ENCODE results near the gene USP20. TPM values are rescaled to one million over a fixed set of nuclear protein-coding genes. Genes with fewer than 3 reads are reported as not detected.

The USP20 gene
- total and polyA plus RNA-seq, 2 donors from 2014 or later = 22.8 to 28.8 TPM

DNA sequence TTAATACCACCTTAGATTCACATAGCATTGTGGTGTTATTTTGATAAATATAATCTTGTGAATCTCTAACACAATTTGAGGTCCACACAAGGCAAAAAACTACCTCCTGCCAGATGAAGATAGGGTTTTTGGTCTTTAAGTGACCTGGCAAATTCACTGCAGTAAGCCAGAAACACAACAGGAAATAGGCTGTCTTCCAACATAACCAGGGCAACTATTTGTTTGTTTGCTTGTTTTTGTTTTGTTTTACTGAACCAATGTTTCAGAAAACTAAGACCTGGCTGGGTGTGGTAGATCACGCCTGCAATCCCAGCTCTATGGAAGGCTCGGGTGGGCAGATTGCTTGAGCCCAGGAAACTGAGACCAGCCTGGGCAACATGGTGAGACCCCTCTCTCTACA lies 95.5 kb downstream of the USP20 start:
- TF ChIP-seq, protein P1, sequence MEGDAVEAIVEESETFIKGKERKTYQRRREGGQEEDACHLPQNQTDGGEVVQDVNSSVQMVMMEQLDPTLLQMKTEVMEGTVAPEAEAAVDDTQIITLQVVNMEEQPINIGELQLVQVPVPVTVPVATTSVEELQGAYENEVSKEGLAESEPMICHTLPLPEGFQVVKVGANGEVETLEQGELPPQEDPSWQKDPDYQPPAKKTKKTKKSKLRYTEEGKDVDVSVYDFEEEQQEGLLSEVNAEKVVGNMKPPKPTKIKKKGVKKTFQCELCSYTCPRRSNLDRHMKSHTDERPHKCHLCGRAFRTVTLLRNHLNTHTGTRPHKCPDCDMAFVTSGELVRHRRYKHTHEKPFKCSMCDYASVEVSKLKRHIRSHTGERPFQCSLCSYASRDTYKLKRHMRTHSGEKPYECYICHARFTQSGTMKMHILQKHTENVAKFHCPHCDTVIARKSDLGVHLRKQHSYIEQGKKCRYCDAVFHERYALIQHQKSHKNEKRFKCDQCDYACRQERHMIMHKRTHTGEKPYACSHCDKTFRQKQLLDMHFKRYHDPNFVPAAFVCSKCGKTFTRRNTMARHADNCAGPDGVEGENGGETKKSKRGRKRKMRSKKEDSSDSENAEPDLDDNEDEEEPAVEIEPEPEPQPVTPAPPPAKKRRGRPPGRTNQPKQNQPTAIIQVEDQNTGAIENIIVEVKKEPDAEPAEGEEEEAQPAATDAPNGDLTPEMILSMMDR (IDR thresholded peaks at IDR 0.05; ENCODE audit: borderline replicate concordance, extremely low read depth, insufficient read depth) = no peak
- Histone ChIP-seq H3K4me1 (ENCODE audit: control insufficient read depth in 2 of 3, insufficient read depth in 2 of 3, low read depth in 1 of 3, low read length in 3 of 3) (peaks cover 3 to 6% (median 5%) of the 10 kb centered on the region in 3 donors), H3K27me3 (ENCODE audit: control insufficient read depth, insufficient read depth, low read length) (no peaks in the 10 kb centered on the region), H3K27ac (ENCODE audit: low read depth in 2 of 2, low read length in 2 of 2) (no peak overlapping the region), H3K4me3 (ENCODE audit: low read length in 3 of 3) (no peak overlapping the region), H3K9ac (ENCODE audit: low read length in 3 of 3) (no peak overlapping the region), H3K36me3 (ENCODE audit: control insufficient read depth in 2 of 3, insufficient read depth in 3 of 3, low read length in 3 of 3) (peaks cover 2 to 9% (median 4%) of the 10 kb centered on the region in 3 donors), H3K9me3 (ENCODE audit: control insufficient read depth in 2 of 3, insufficient read depth in 1 of 3, low read length in 3 of 3) (no peaks in the 10 kb centered on the region)
- intact Hi-C loops (cut with DNase I) = no loop called here
- DNase-seq = peak in 1 of 5 donors; percentile 57
- FAIRE-seq = no peak

Small RNAs within 50 kb of the gene (microRNA-seq; reads per million reads assigned to microRNA genes)
- gene MIR6855 = not detected

Other genes starting within 250 kb of the USP20 start
- 1.1 TPM for gene C9orf50, start 214.4 kb upstream of the USP20 start, total RNA-seq
- gene C9orf50, start 214.4 kb upstream of the USP20 start, polyA plus RNA-seq (ENCODE audit: insufficient read depth, low read depth, low replicate concordance) = 2.8 TPM
- gene NTMT1, start 209.3 kb upstream of the USP20 start, total RNA-seq = 32.6 TPM
- gene NTMT1, start 209.3 kb upstream of the USP20 start, polyA plus RNA-seq (ENCODE audit: insufficient read depth, low read depth, low replicate concordance) = 61.2 TPM
- 22.5 TPM for gene ASB6, start 193.3 kb upstream of the USP20 start, total RNA-seq
- 18.1 TPM for gene ASB6, start 193.3 kb upstream of the USP20 start, polyA plus RNA-seq (ENCODE audit: insufficient read depth, low read depth, low replicate concordance)
- gene PRRX2, start 169.8 kb upstream of the USP20 start, total RNA-seq = 1.8 TPM
- gene PRRX2, start 169.8 kb upstream of the USP20 start, polyA plus RNA-seq (ENCODE audit: insufficient read depth, low read depth, low replicate concordance) = 2.3 TPM
- gene PTGES, start 82.4 kb upstream of the USP20 start, total RNA-seq = 8.9 TPM
- gene PTGES, start 82.4 kb upstream of the USP20 start, polyA plus RNA-seq (ENCODE audit: insufficient read depth, low read depth, low replicate concordance) = 8.1 TPM
- 21.4 TPM for gene TOR1B, start 32.3 kb upstream of the USP20 start, total RNA-seq
- 10.1 TPM for gene TOR1B, start 32.3 kb upstream of the USP20 start, polyA plus RNA-seq (ENCODE audit: insufficient read depth, low read depth, low replicate concordance)
- gene TOR1A, start 11.3 kb upstream of the USP20 start, total RNA-seq = 29.2 TPM
- gene TOR1A, start 11.3 kb upstream of the USP20 start, polyA plus RNA-seq (ENCODE audit: insufficient read depth, low read depth, low replicate concordance) = 24.6 TPM
- 39.7 TPM for gene C9orf78, start 183 bp upstream of the USP20 start, total RNA-seq
- gene C9orf78, start 183 bp upstream of the USP20 start, polyA plus RNA-seq (ENCODE audit: insufficient read depth, low read depth, low replicate concordance) = 62.1 TPM
- 51.7 TPM for gene FNBP1, start 207.7 kb downstream of the USP20 start, total RNA-seq
- gene FNBP1, start 207.7 kb downstream of the USP20 start, polyA plus RNA-seq (ENCODE audit: insufficient read depth, low read depth, low replicate concordance) = 9.7 TPM
- gene GPR107, start 218.4 kb downstream of the USP20 start, total RNA-seq = 45.6 TPM
- gene GPR107, start 218.4 kb downstream of the USP20 start, polyA plus RNA-seq (ENCODE audit: insufficient read depth, low read depth, low replicate concordance) = 18.0 TPM

Measured in kidney (tissue), 14 donors.